ENCODE measurements around the gene CSNK1D.

GRCh38 chr17:82217530-82218204 is 55.8 kb downstream of the CSNK1D start:
- TF ChIP-seq CTCF (IDR thresholded peaks at IDR 0.05; ENCODE audit: poor library complexity, severe bottlenecking) (no peak), RAD21 (conservative IDR thresholded peaks at IDR 0.05) (no peak)

All from neural cell (in vitro differentiated cells).